Central memory CD8-positive, alpha-beta T cell (primary cell): Measurements from ENCODE around the gene EPHB1.

Source experiments
- ATAC-seq: fragments of 150-1000 bp; cut with Tn5 transposase; replicated peaks from 2 replicates; pipeline ENCODE4 v1.10.0; 2022; ENCODE audit warnings: mild to moderate bottlenecking, moderate FRiP score, moderate number of reproducible peaks; ENCODE audit not compliant: poor library complexity, severe bottlenecking; ENCODE audit errors: extremely low read depth
- DNase-seq, 2 donors: peaks; one replicate each; pipeline ENCODE4 v3.0.0; 2021; ENCODE audit warnings: low spot score in 2 of 2
- H3K27ac Mint-ChIP-seq: one replicate; pipeline ENCODE4 v1.8.0; 2022; ENCODE audit warnings: low read depth, mild to moderate bottlenecking, moderate library complexity, mixed read lengths
- H3K27me3 Mint-ChIP-seq: one replicate; pipeline ENCODE4 v1.8.0; 2022; ENCODE audit warnings: mixed read lengths
- H3K36me3 Mint-ChIP-seq: one replicate; pipeline ENCODE4 v1.8.0; 2022; ENCODE audit warnings: mild to moderate bottlenecking, moderate library complexity, mixed read lengths; ENCODE audit not compliant: insufficient read depth
- H3K4me1 Mint-ChIP-seq: one replicate; pipeline ENCODE4 v1.8.0; 2022; ENCODE audit warnings: mixed read lengths
- H3K4me3 Mint-ChIP-seq: one replicate; pipeline ENCODE4 v1.8.0; 2022; ENCODE audit warnings: mild to moderate bottlenecking, moderate library complexity, mixed read lengths
- H3K9me3 Mint-ChIP-seq: one replicate; pipeline ENCODE4 v1.8.0; 2022; ENCODE audit warnings: mixed read lengths

Gene EPHB1

DNA sequence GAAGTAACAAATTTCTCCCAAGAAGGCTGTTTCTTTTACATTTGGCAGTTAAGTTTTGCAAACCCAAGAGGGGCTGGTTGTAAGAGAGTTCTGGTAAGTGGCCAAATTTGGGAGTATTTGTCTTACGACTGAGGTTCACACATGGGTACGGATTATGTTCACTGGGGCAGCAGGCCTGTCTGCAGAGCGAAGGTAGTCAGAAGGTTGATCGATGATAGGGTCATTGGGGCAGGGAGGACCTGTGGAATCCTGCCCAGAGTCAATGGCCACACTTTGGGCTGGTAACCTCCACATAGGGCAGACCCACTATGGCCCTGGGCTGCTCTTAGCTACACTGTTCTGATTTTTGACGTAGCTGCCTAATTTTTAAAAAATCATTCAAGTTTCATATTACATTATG is 368.6 kb downstream of the EPHB1 start:
- Mint-ChIP-seq H3K9me3 (peaks cover 4% of the 10 kb centered on the region), H3K27me3 (peaks cover 11% of the 10 kb centered on the region), H3K4me3 (no peak overlapping the region), H3K27ac (no peak overlapping the region), H3K4me1 (no peaks in the 10 kb centered on the region), H3K36me3 (peaks cover 2% of the 10 kb centered on the region)
- DNase-seq, result no peak
- no peak for ATAC-seq

GRCh38 chr3:135165260-135165659 is 370.2 kb downstream of the EPHB1 start:
- Mint-ChIP-seq H3K4me3 (no peak overlapping the region), H3K36me3 (no peaks in the 10 kb centered on the region), H3K4me1 (no peaks in the 10 kb centered on the region), H3K9me3 (peaks cover 4% of the 10 kb centered on the region), H3K27ac (no peak overlapping the region), H3K27me3 (peaks cover 9% of the 10 kb centered on the region)
- DNase-seq (no peak), ATAC-seq (no peak)

GRCh38 chr3:135166266-135166825 is 371.3 kb downstream of the EPHB1 start:
- H3K9me3 Mint-ChIP-seq, result no peaks in the 10 kb centered on the region
- DNase-seq (no peak), ATAC-seq (no peak)
- no peak overlapping the region for H3K4me3 Mint-ChIP-seq
- no peaks in the 10 kb centered on the region for H3K36me3 Mint-ChIP-seq
- no peak overlapping the region for H3K27ac Mint-ChIP-seq
- no peaks in the 10 kb centered on the region for H3K4me1 Mint-ChIP-seq
- H3K27me3 Mint-ChIP-seq, result no peaks in the 10 kb centered on the region

DNA sequence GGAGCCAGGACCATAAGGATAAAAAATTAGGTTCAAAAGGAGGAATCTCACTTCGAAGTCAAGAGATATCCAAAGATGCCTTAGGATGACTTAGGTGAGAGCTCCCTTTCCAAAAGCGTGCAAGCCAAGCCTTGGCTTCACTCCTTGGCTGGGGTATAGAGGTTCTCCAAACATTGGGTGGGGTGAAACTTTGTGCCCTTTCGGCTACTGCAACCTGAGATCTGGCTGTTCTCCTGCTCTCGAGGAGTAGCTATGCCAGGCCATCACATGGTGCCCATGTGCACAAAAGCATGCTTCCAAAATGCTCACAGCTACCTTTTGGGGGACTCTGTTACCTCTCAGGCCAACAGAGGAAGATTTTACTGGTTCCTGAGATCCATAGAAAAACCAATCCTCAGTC is 373.8 kb downstream of the EPHB1 start:
- Mint-ChIP-seq H3K9me3 (no peaks in the 10 kb centered on the region), H3K27me3 (no peaks in the 10 kb centered on the region), H3K4me1 (no peaks in the 10 kb centered on the region), H3K4me3 (no peak overlapping the region), H3K36me3 (no peaks in the 10 kb centered on the region), H3K27ac (no peak overlapping the region)
- DNase-seq (no peak), ATAC-seq (no peak)

- Mint-ChIP-seq H3K9me3 (no peaks in the 10 kb centered on the region), H3K36me3 (no peaks in the 10 kb centered on the region), H3K27me3 (no peaks in the 10 kb centered on the region), H3K27ac (no peak overlapping the region), H3K4me1 (no peaks in the 10 kb centered on the region), H3K4me3 (no peak overlapping the region)
- ATAC-seq, result no peak
- DNase-seq, result no peak
Observed at GRCh38 chr3:135169651-135170050, 374.6 kb downstream of the EPHB1 start.

- Mint-ChIP-seq H3K27ac (no peak overlapping the region), H3K4me1 (no peaks in the 10 kb centered on the region), H3K4me3 (no peak overlapping the region), H3K36me3 (no peaks in the 10 kb centered on the region), H3K27me3 (no peaks in the 10 kb centered on the region), H3K9me3 (no peaks in the 10 kb centered on the region)
- no peak for DNase-seq
- ATAC-seq, result no peak
Observed at GRCh38 chr3:135170732-135171131, 375.7 kb downstream of the EPHB1 start.

DNA sequence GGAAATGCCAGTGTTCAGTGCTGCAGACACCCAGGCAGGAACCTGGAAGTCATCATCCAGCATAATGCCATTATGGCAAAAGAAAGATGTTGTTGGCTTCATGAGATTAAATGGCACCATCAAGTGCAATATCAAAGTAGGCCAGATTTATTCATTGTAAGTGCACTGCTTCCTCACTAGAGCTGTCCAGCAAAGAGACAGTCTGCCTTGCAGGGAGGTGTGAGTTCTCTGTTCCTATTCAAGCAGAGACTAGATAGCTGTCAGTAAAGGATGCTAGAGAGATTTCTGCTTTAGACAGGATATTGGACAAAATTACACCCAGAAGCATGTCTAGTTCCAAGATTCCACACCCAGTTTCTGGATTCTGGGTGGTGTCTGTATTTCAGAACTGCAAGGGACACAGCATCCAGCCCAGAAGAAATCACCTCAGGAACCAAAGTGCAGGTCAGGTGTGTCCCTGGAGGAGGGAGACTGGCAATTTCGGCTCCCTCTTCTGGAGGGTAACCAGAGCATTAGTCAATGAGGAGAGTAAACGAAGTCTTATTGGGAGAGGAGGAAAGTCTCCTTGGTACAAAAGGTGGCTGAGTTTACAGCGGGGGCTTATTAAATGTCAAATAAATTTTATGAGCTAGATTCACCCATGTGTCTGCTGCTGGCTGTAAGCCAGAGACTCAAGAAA is 377.3 kb downstream of the EPHB1 start:
- Mint-ChIP-seq H3K4me1 (no peaks in the 10 kb centered on the region), H3K36me3 (no peaks in the 10 kb centered on the region), H3K27me3 (no peaks in the 10 kb centered on the region), H3K27ac (no peak overlapping the region), H3K9me3 (no peaks in the 10 kb centered on the region), H3K4me3 (no peak overlapping the region)
- DNase-seq, result no peak
- ATAC-seq, result no peak

- no peak overlapping the region for H3K27ac Mint-ChIP-seq
- no peaks in the 10 kb centered on the region for H3K27me3 Mint-ChIP-seq
- peaks cover 2% of the 10 kb centered on the region for H3K36me3 Mint-ChIP-seq
Observed at GRCh38 chr3:135175728-135176277, 380.7 kb downstream of the EPHB1 start.

DNA sequence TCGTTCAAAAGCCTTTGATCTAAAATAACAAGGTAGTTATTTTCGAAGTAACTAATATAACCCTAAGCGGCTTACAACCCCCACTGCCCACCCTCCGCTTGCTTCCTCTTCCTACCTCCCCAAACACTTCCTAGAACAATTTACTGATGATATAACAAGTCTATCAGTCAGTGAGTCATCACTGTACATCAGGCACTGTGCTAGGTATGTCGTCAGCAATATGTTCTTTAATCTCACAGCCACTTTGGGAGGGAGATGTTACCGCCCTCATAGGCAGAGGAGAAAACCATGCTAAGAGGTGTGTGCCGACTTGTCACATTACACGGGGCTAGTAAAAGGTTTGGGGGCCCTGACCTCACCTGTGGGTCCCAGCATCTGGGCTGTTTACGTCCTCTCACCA is 381.8 kb downstream of the EPHB1 start:
- no peak for ATAC-seq

More at GRCh38 chr3:135175728-135176277, 380.7 kb downstream of the EPHB1 start:
- peaks cover 9% of the 10 kb centered on the region for H3K9me3 Mint-ChIP-seq
- no peak overlapping the region for H3K4me3 Mint-ChIP-seq
- ATAC-seq (no peak), DNase-seq (no peak)
- H3K4me1 Mint-ChIP-seq, result no peaks in the 10 kb centered on the region

GRCh38 chr3:135178566-135178965 is 383.5 kb downstream of the EPHB1 start:
- no peaks in the 10 kb centered on the region for H3K4me1 Mint-ChIP-seq
- no peaks in the 10 kb centered on the region for H3K27me3 Mint-ChIP-seq
- ATAC-seq, result no peak
- H3K9me3 Mint-ChIP-seq, result peaks cover 19% of the 10 kb centered on the region
- no peak overlapping the region for H3K4me3 Mint-ChIP-seq
- H3K36me3 Mint-ChIP-seq, result peaks cover 2% of the 10 kb centered on the region
- H3K27ac Mint-ChIP-seq, result no peak overlapping the region
- no peak for DNase-seq

More for the DNA sequence above, 381.8 kb downstream of the EPHB1 start:
- no peak for DNase-seq
- H3K27ac Mint-ChIP-seq, result no peak overlapping the region
- no peaks in the 10 kb centered on the region for H3K4me1 Mint-ChIP-seq
- peaks cover 2% of the 10 kb centered on the region for H3K36me3 Mint-ChIP-seq
- no peaks in the 10 kb centered on the region for H3K27me3 Mint-ChIP-seq
- no peak overlapping the region for H3K4me3 Mint-ChIP-seq
- peaks cover 11% of the 10 kb centered on the region for H3K9me3 Mint-ChIP-seq

- Mint-ChIP-seq H3K4me3 (no peak overlapping the region), H3K4me1 (no peaks in the 10 kb centered on the region)
Observed at GRCh38 chr3:135181408-135181807, 386.3 kb downstream of the EPHB1 start.

GRCh38 chr3:135182364-135182998 is 387.4 kb downstream of the EPHB1 start:
- no peaks in the 10 kb centered on the region for H3K4me1 Mint-ChIP-seq
- no peak overlapping the region for H3K4me3 Mint-ChIP-seq
- H3K36me3 Mint-ChIP-seq, result peaks cover 2% of the 10 kb centered on the region
- H3K27ac Mint-ChIP-seq, result no peak overlapping the region
- ATAC-seq (no peak), DNase-seq (no peak)
- H3K27me3 Mint-ChIP-seq, result no peaks in the 10 kb centered on the region
- peaks cover 23% of the 10 kb centered on the region for H3K9me3 Mint-ChIP-seq

More at GRCh38 chr3:135181408-135181807, 386.3 kb downstream of the EPHB1 start:
- DNase-seq (no peak), ATAC-seq (no peak)
- Mint-ChIP-seq H3K27me3 (no peaks in the 10 kb centered on the region), H3K9me3 (peaks cover 24% of the 10 kb centered on the region), H3K27ac (no peak overlapping the region), H3K36me3 (peaks cover 2% of the 10 kb centered on the region)

- H3K27ac Mint-ChIP-seq, result no peak overlapping the region
- no peak overlapping the region for H3K4me3 Mint-ChIP-seq
- H3K9me3 Mint-ChIP-seq, result peaks cover 11% of the 10 kb centered on the region
- DNase-seq (no peak), ATAC-seq (no peak)
- H3K27me3 Mint-ChIP-seq, result no peaks in the 10 kb centered on the region
- H3K36me3 Mint-ChIP-seq, result no peaks in the 10 kb centered on the region
- H3K4me1 Mint-ChIP-seq, result no peaks in the 10 kb centered on the region
Observed at GRCh38 chr3:135190658-135191057, 395.6 kb downstream of the EPHB1 start.
